Hepatocyte (in vitro differentiated cells): ENCODE measurements around the gene IRAK1BP1.

ENCODE experiments used
- EZH2phosphoT487 ChIP-seq: fragments of 200-600 bp; sonication (generic); IDR thresholded peaks from one replicate; pipeline ENCODE4 v1.6.1; 2018; ENCODE audit warnings: antibody characterized with exemption, mild to moderate bottlenecking, low read depth, moderate library complexity; ENCODE audit not compliant: unreplicated experiment, severe bottlenecking
- TF ChIP-seq, protein P1 (sequence below): fragments of 200-600 bp; sonication (generic); IDR thresholded peaks from 2 replicates; pipeline ENCODE4 v1.5.1; 2016; ENCODE audit warnings: antibody characterized with exemption, mild to moderate bottlenecking; ENCODE audit not compliant: poor library complexity

GRCh38 chr6:78861509-78861908 is 5.8 kb upstream of the IRAK1BP1 start:
- no peak for TF ChIP-seq EZH2phosphoT487
- TF ChIP-seq, protein P1, sequence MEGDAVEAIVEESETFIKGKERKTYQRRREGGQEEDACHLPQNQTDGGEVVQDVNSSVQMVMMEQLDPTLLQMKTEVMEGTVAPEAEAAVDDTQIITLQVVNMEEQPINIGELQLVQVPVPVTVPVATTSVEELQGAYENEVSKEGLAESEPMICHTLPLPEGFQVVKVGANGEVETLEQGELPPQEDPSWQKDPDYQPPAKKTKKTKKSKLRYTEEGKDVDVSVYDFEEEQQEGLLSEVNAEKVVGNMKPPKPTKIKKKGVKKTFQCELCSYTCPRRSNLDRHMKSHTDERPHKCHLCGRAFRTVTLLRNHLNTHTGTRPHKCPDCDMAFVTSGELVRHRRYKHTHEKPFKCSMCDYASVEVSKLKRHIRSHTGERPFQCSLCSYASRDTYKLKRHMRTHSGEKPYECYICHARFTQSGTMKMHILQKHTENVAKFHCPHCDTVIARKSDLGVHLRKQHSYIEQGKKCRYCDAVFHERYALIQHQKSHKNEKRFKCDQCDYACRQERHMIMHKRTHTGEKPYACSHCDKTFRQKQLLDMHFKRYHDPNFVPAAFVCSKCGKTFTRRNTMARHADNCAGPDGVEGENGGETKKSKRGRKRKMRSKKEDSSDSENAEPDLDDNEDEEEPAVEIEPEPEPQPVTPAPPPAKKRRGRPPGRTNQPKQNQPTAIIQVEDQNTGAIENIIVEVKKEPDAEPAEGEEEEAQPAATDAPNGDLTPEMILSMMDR: no peak
